ENCODE results near the gene TTC16.

TTC16 gene

DNA sequence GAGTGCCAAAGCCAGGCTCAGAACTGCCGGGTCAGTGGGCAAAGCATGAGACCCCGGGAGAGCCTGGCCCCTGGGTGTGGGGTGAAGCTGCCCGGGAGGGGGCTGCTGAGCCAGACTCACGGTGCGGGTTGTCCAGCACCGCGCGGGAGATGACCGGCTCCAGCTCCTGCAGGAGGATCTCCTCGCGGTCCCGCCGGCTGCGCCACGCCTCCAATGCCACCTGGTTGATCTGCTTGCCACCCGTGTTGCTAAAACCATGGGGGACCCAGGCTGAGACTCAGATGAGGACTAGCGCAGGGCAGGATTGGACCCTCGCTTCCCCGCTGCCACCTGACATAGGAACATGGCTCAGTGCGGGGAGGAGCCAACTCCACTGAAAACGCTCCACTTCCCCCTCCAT lies 16.6 kb downstream of the TTC16 start:
- TF ChIP-seq, protein P1, sequence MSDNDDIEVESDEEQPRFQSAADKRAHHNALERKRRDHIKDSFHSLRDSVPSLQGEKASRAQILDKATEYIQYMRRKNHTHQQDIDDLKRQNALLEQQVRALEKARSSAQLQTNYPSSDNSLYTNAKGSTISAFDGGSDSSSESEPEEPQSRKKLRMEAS (IDR thresholded peaks at IDR 0.05; ENCODE audit: low read depth, low read length), result no peak
- TF ChIP-seq MYC (IDR thresholded peaks at IDR 0.05; ENCODE audit: low read depth, low read length), result no peak
- no peak for DNase-seq (ENCODE audit: low read depth)
- no peak overlapping the region for H3K4me3 ChIP-seq (ENCODE audit: low read depth, low read length)

GRCh38 chr9:127733614-127734013 lies 17.7 kb downstream of the TTC16 start:
- no peak overlapping the region for H3K4me3 ChIP-seq (ENCODE audit: low read depth, low read length)
- TF ChIP-seq POLR2A (IDR thresholded peaks at IDR 0.05; ENCODE audit: extremely low read depth, insufficient read length), result no peak
- no peak for TF ChIP-seq MYC (IDR thresholded peaks at IDR 0.05; ENCODE audit: low read depth, low read length)
- TF ChIP-seq, protein P1 (IDR thresholded peaks at IDR 0.05; ENCODE audit: low read depth, low read length), result no peak
- no peak for DNase-seq (ENCODE audit: low read depth)

DNA sequence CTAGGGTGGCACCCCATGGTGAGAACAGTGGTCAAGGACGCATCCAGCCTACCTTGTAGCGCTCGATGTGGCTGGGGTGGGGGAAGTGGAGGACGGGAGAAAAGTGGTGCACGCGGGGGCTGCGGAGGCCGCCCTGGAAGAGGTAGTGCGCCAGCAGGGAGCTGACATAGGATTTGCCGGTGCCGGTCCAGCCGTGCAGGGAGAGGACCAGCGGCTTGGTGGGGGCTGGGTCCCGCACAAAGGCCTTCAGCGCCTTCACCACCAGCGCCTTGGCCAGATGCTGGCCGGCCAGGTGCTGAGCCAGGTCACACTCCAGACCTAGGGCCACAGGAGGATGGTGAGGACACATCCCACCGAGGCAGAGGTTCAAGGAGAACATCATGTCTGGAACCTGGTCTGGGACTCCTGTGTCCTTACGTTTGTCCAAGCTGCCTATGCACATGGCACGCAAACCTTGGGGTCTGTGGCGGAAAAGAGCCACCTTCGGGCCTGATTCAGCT lies 18.4 kb downstream of the TTC16 start:
- no peak for DNase-seq (ENCODE audit: low read depth)
- TF ChIP-seq, protein P2, sequence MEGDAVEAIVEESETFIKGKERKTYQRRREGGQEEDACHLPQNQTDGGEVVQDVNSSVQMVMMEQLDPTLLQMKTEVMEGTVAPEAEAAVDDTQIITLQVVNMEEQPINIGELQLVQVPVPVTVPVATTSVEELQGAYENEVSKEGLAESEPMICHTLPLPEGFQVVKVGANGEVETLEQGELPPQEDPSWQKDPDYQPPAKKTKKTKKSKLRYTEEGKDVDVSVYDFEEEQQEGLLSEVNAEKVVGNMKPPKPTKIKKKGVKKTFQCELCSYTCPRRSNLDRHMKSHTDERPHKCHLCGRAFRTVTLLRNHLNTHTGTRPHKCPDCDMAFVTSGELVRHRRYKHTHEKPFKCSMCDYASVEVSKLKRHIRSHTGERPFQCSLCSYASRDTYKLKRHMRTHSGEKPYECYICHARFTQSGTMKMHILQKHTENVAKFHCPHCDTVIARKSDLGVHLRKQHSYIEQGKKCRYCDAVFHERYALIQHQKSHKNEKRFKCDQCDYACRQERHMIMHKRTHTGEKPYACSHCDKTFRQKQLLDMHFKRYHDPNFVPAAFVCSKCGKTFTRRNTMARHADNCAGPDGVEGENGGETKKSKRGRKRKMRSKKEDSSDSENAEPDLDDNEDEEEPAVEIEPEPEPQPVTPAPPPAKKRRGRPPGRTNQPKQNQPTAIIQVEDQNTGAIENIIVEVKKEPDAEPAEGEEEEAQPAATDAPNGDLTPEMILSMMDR (IDR thresholded peaks at IDR 0.05; ENCODE audit: low read depth, low read length), result no peak
- TF ChIP-seq, protein P1 (IDR thresholded peaks at IDR 0.05; ENCODE audit: low read depth, low read length), result peak; percentile 91
- peak; percentile 98; the same call in 1 of the 2 replicates for TF ChIP-seq MYC (IDR thresholded peaks at IDR 0.05; ENCODE audit: low read depth, low read length)
- H3K4me3 ChIP-seq (ENCODE audit: low read depth, low read length), result peak overlapping the region; percentile 55

DNA sequence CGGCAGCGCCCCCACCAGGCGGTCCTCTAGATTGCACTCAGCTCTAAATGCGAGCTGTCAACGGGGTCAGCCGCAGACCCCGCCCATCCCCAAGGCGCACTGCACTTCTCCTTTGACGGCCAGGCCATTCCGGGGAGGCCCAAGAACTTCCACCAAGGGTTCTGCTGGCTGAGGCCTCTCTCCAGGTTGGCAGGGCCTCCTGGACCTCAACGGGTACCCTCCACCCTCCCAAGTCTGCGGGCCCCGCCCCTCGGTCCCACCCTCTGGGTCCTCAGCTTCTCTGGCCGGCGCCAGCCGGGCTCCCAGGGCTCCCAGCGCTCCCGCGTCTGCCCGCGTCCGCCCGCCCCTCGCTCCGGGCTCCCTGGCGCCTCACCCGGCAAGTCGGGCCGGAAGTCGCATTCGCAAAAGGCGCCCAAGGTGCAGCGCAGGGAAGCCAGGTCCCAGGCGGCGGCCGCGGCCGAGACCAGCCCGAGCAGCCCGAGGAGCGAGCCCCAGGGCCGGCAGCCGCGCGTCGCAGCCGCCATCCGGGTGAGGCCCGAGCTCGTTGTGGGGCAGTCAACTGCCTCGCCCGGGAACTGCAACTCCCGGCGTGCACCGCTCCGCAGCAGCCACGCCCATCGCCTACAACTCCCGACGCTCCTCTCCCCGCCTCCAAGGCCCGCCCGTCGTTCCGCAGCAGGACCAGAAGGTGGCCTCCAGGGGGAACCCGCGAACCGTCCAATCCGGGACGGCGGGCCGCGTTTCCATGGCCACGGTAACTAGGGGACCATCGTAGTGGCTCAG lies 19.1 kb downstream of the TTC16 start, which contains the start of gene TOR2A:
TSS of gene TOR2A (minus strand) at position 548 of the 783 bp plus-strand sequence. CDS start at position 524, 24 bp downstream.
- TF ChIP-seq, protein P2 (IDR thresholded peaks at IDR 0.05; ENCODE audit: low read depth, low read length), result peak; percentile 80
- TF ChIP-seq MYC (IDR thresholded peaks at IDR 0.05; ENCODE audit: low read depth, low read length), result peak; percentile 51; the same call in 1 of the 2 replicates
- TF ChIP-seq POLR2A (IDR thresholded peaks at IDR 0.05; ENCODE audit: extremely low read depth, insufficient read length), result peak; percentile 63
- TF ChIP-seq, protein P1 (IDR thresholded peaks at IDR 0.05; ENCODE audit: low read depth, low read length), result peak; percentile 53; the same call in 1 of the 2 replicates
- peak within 1 kb of the TSS; percentile 55 for H3K4me3 ChIP-seq (ENCODE audit: low read depth, low read length)
- peak; percentile 97 for DNase-seq (ENCODE audit: low read depth)

GRCh38 chr9:127735530-127736185 lies 19.8 kb downstream of the TTC16 start:
- TF ChIP-seq, protein P1 (IDR thresholded peaks at IDR 0.05; ENCODE audit: low read depth, low read length), result no peak
- TF ChIP-seq MYC (IDR thresholded peaks at IDR 0.05; ENCODE audit: low read depth, low read length) (no peak), POLR2A (IDR thresholded peaks at IDR 0.05; ENCODE audit: extremely low read depth, insufficient read length) (no peak)
- TF ChIP-seq, protein P2 (IDR thresholded peaks at IDR 0.05; ENCODE audit: low read depth, low read length), result no peak
- no peak for DNase-seq (ENCODE audit: low read depth)
- no peak overlapping the region for H3K4me3 ChIP-seq (ENCODE audit: low read depth, low read length)

GRCh38 chr9:127738666-127739065 lies 22.8 kb downstream of the TTC16 start:
- TF ChIP-seq, protein P2 (IDR thresholded peaks at IDR 0.05; ENCODE audit: low read depth, low read length), result no peak
- TF ChIP-seq, protein P1 (IDR thresholded peaks at IDR 0.05; ENCODE audit: low read depth, low read length), result no peak
- TF ChIP-seq POLR2A (IDR thresholded peaks at IDR 0.05; ENCODE audit: extremely low read depth, insufficient read length) (no peak), MYC (IDR thresholded peaks at IDR 0.05; ENCODE audit: low read depth, low read length) (no peak)
- DNase-seq (ENCODE audit: low read depth), result no peak
- H3K4me3 ChIP-seq (ENCODE audit: low read depth, low read length), result no peak overlapping the region

Data from NB4 (cell line).